ENCODE results near the gene PLRG1.

Gene PLRG1

DNA sequence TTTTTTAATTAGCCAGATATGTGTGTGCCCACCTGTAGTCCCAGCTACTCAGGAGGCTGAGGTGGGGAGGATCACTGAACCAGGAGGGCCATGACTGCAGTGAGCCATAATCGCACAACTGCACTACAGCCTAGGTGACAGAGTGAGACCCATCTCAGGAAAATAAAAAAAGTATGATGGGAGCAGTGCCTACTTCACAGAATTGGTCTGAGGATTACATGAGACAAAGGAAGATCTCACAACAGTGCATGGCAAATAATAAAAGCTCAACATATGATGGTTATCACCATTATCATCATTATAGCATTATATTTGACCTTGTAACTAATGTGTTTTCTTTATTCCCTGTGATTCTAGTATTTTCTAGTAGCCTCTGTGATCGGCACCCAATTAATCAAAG is 38.7 kb downstream of the PLRG1 start:
- TF ChIP-seq, protein P1, sequence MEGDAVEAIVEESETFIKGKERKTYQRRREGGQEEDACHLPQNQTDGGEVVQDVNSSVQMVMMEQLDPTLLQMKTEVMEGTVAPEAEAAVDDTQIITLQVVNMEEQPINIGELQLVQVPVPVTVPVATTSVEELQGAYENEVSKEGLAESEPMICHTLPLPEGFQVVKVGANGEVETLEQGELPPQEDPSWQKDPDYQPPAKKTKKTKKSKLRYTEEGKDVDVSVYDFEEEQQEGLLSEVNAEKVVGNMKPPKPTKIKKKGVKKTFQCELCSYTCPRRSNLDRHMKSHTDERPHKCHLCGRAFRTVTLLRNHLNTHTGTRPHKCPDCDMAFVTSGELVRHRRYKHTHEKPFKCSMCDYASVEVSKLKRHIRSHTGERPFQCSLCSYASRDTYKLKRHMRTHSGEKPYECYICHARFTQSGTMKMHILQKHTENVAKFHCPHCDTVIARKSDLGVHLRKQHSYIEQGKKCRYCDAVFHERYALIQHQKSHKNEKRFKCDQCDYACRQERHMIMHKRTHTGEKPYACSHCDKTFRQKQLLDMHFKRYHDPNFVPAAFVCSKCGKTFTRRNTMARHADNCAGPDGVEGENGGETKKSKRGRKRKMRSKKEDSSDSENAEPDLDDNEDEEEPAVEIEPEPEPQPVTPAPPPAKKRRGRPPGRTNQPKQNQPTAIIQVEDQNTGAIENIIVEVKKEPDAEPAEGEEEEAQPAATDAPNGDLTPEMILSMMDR (IDR thresholded peaks at IDR 0.05; ENCODE audit: borderline replicate concordance, control extremely low read depth, extremely low read depth, insufficient read depth, missing control alignments), result no peak
- no peak for DNase-seq (ENCODE audit: low spot score)
- in situ Hi-C loops (cut with MboI; ENCODE audit: low sequenced_read_pairs, unreplicated experiment), result loop anchor here (25.0 kb wide), 1 partner anchor 724 kb away; the partner anchor contains the start of gene SFRP2

DNA sequence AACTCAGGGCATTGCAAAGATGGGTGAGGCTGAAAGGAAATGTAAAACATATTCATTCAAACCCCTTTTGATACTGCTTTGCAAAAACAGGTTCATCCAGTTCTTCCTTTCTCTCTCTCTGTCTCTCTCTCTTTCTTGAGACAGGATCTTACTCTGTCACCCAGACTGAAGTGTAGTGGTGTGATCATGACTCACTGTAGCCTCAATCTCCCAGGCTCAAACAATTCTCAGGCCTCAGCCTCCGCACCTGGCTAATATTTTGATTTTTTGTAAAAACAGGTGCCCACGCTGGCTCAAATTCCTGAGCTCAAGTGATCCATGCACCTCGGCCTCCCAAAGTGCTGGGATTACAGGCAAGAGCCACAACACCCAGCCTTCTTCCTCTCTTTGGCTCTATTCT is 43.0 kb downstream of the PLRG1 start:
- DNase-seq (ENCODE audit: low spot score), result no peak
- in situ Hi-C loops (cut with MboI; ENCODE audit: low sequenced_read_pairs, unreplicated experiment), result loop anchor here (10.0 to 25.0 kb wide), 3 partner anchors 102 to 720 kb away; partner anchors contain the start of gene SFRP2
- TF ChIP-seq, protein P1 (IDR thresholded peaks at IDR 0.05; ENCODE audit: borderline replicate concordance, control extremely low read depth, extremely low read depth, insufficient read depth, missing control alignments), result no peak

DNA sequence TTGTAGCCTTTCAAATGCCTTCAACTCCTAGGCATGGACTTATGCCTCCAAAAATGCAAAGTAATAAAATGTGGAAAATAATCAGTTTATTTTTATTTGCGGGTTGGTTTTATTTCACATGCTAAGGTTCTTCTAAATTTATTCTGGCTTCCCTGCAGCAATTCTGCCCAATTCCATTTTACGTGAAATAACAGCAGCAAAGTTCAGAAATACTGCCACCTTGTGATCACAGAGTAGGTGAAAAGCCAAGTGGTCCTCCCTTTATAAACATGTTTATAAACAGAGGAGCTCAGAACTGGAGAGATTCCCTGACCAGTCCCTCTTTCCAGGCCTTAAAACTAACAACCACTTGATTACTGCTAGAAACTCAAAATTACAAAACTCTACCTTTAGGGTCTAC is 43.9 kb downstream of the PLRG1 start:
- in situ Hi-C loops (cut with MboI; ENCODE audit: low sequenced_read_pairs, unreplicated experiment), result loop anchor here (10.0 to 25.0 kb wide), 3 partner anchors 101 to 719 kb away; partner anchors contain the start of gene SFRP2
- TF ChIP-seq, protein P1 (IDR thresholded peaks at IDR 0.05; ENCODE audit: borderline replicate concordance, control extremely low read depth, extremely low read depth, insufficient read depth, missing control alignments), result peak; percentile 43
- no peak for DNase-seq (ENCODE audit: low spot score)

DNA sequence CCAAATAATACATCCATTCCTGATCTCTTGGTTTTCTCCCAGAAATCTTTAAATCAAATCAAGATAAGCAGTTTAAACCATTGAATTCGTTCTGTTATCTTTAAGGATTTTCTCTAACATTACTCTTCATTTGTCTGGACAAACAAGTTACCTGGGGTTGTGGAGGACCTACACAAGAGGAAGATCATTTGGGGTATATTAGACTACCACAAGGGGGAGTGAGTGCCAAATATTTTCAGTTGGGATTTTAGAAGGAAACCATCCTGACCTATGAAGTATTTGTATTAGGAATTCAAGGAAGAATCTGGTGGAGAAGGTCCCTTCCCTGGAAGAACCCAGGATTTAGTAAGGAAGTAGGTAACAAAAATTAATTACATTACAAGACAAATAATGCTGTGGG is 46.6 kb downstream of the PLRG1 start:
- TF ChIP-seq, protein P1 (IDR thresholded peaks at IDR 0.05; ENCODE audit: borderline replicate concordance, control extremely low read depth, extremely low read depth, insufficient read depth, missing control alignments), result peak; percentile 41
- in situ Hi-C loops (cut with MboI; ENCODE audit: low sequenced_read_pairs, unreplicated experiment), result loop anchor here (10.0 to 25.0 kb wide), 3 partner anchors 99 to 716 kb away; partner anchors contain the start of gene SFRP2
- no peak for DNase-seq (ENCODE audit: low spot score)

DNA sequence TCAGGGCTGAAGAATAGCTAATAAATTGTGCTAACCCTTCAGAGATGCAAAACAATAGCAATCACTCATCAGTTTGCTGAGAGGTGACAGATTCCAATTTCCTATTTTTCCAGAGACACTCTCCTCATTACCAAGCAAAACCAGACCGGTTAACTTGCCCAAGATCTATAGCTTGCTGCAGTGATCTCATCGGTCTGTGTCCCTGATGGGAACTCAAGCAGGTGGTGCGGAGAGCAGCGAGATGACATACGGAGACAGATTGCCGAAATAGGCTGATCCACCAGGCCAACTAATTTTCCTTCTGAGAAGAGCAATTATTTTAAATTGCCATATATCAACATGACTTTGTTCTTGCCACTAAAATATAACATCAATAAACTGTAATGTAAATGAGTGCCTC is 48.1 kb downstream of the PLRG1 start:
- TF ChIP-seq, protein P1 (IDR thresholded peaks at IDR 0.05; ENCODE audit: borderline replicate concordance, control extremely low read depth, extremely low read depth, insufficient read depth, missing control alignments), result no peak
- in situ Hi-C loops (cut with MboI; ENCODE audit: low sequenced_read_pairs, unreplicated experiment), result loop anchor here (10.0 to 25.0 kb wide), 3 partner anchors 97 to 715 kb away; partner anchors contain the start of gene SFRP2
- DNase-seq (ENCODE audit: low spot score), result no peak

DNA sequence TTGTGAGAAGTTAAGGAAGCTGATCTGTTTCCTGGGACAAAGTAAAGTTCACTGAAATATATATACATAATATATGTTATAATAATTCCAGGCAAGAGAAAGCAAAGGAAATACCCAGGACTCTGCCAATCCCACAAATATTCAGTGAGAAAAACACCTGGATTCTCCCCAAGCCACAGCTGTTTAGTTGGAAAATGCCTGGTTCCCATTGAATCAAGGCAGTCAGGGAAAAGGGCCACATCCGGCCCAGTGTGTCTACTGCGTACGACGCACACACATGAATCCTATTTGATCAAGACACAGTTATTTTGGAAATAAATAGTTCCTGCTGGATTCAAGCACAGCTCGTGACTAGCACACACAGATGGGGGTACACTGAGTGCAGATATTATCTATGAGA is 52.3 kb downstream of the PLRG1 start:
- TF ChIP-seq, protein P1 (IDR thresholded peaks at IDR 0.05; ENCODE audit: borderline replicate concordance, control extremely low read depth, extremely low read depth, insufficient read depth, missing control alignments), result no peak
- no peak for DNase-seq (ENCODE audit: low spot score)
- in situ Hi-C loops (cut with MboI; ENCODE audit: low sequenced_read_pairs, unreplicated experiment), result no loop called here

All from GM13976 (cell line).